Measurements from ENCODE around the gene DGCR2. TPM values are rescaled to one million over a fixed set of nuclear protein-coding genes. Genes with fewer than 3 reads are reported as not detected.
A peak's percentile ranks its signal among the peaks of the same experiment; 100 is the strongest.

DGCR2 gene
- total RNA-seq, 1 donor from 2014 or later, result 50.0 TPM

GRCh38 chr22:19150482-19151328, 28.5 kb upstream of the DGCR2 start:
- no peak overlapping the region for H3K4me3 ChIP-seq (ENCODE audit: low read depth, low read length)
- FAIRE-seq (no peak), DNase-seq (ENCODE audit: low read depth) (no peak)
- H3K36me3 ChIP-seq (ENCODE audit: control insufficient read depth, insufficient read depth, low read length), result no peaks in the 10 kb centered on the region
- TF ChIP-seq, protein P1, sequence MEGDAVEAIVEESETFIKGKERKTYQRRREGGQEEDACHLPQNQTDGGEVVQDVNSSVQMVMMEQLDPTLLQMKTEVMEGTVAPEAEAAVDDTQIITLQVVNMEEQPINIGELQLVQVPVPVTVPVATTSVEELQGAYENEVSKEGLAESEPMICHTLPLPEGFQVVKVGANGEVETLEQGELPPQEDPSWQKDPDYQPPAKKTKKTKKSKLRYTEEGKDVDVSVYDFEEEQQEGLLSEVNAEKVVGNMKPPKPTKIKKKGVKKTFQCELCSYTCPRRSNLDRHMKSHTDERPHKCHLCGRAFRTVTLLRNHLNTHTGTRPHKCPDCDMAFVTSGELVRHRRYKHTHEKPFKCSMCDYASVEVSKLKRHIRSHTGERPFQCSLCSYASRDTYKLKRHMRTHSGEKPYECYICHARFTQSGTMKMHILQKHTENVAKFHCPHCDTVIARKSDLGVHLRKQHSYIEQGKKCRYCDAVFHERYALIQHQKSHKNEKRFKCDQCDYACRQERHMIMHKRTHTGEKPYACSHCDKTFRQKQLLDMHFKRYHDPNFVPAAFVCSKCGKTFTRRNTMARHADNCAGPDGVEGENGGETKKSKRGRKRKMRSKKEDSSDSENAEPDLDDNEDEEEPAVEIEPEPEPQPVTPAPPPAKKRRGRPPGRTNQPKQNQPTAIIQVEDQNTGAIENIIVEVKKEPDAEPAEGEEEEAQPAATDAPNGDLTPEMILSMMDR (IDR thresholded peaks at IDR 0.05; ENCODE audit: insufficient read depth, low read length, severe bottlenecking), result no peak
- H3K27me3 ChIP-seq (ENCODE audit: control insufficient read depth, insufficient read depth, low read length), result peaks cover 48% of the 10 kb centered on the region

GRCh38 chr22:19149991-19150390, 27.8 kb upstream of the DGCR2 start, which contains the start of gene GSC2:
GSC2 (minus strand) TSS chr22:19150292; CDS start chr22:19150283, 9 bp downstream.
- Histone ChIP-seq H3K36me3 (ENCODE audit: control insufficient read depth, insufficient read depth, low read length) (no peaks in the 10 kb centered on the region), H3K27me3 (ENCODE audit: control insufficient read depth, insufficient read depth, low read length) (peaks cover 48% of the 10 kb centered on the region), H3K4me3 (ENCODE audit: low read depth, low read length) (peak within 1 kb of the TSS; percentile 14)
- TF ChIP-seq, protein P1 (IDR thresholded peaks at IDR 0.05; ENCODE audit: insufficient read depth, low read length, severe bottlenecking), result no peak
- no peak for DNase-seq (ENCODE audit: low read depth)
- no peak for FAIRE-seq

DNA sequence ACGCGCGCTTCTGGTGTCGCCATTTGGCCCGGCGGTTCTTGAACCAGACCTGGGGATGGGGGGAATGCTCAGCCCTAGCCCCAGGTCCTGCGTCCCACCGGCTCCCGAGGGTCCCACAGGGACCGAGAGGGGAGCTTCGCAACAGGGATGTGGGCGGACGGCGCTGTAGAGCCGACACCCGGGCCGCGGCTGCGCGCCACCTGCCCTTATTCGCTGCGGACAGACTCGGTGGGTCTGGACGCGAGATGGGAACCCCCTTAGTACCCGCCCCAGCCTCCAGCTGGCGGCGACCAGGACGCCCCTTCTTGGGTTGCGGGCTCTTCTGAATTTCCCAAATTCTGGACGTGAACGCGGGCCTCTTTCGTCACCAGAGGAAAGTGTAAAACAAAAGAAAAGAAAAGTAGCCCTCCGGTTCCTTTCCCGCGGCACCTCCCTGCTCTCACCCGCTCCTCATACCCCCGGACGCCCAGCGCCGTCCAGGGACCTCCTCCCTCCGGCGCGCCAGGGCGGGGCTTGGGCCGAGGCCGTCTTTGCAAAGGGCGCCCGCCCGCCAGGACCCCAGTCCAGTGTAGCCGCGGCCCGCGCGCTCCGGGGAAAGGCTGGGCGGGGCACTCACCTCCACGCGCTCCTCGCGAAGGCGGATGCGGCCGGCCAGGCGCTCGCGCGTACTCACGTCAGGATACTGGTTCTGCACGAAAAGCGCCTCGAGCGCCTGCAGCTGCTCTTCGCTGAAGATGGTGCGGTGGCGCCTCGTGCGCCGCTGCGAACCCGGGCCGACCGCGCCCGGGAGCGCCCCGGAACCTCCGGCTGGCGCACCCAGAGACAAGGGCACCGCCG, 27.1 kb upstream of the DGCR2 start:
- no peak for FAIRE-seq
- TF ChIP-seq, protein P1 (IDR thresholded peaks at IDR 0.05; ENCODE audit: insufficient read depth, low read length, severe bottlenecking), result no peak
- Histone ChIP-seq H3K36me3 (ENCODE audit: control insufficient read depth, insufficient read depth, low read length) (no peaks in the 10 kb centered on the region), H3K4me3 (ENCODE audit: low read depth, low read length) (peak overlapping the region; percentile 14), H3K27me3 (ENCODE audit: control insufficient read depth, insufficient read depth, low read length) (peaks cover 46% of the 10 kb centered on the region)
- no peak for DNase-seq (ENCODE audit: low read depth)

DNA sequence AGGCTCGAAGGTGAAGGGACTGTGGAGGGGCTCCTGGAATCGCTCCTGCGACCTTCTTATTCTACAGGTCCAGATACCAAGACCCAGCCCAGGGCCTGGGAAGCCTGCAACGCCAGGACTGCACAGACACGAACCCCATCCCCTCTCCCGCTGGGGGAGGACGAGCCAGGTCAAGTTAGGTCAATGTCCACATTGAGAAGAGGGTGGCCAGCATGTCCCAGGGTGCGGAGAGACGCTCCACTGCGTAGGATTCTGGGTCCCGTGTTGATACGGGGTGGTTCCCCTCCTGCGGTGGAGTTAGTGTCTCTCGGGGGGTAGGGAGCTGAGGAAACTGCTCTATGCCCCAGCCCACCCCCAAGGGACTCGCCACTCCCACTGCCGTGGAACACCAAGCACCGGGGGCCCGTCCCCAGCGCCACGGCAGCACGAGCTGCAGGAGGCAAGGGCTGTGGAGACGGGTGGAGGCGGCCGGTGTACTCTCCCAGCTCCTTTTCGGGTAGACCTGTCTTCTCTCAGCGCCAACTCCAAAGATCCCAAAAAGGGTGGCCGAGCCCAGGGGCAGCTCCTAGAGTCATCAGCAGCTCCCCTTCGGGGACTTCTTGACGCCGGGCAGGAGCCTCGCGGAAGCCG, 26.3 kb upstream of the DGCR2 start:
- H3K36me3 ChIP-seq (ENCODE audit: control insufficient read depth, insufficient read depth, low read length), result no peaks in the 10 kb centered on the region
- peaks cover 44% of the 10 kb centered on the region for H3K27me3 ChIP-seq (ENCODE audit: control insufficient read depth, insufficient read depth, low read length)

DNA sequence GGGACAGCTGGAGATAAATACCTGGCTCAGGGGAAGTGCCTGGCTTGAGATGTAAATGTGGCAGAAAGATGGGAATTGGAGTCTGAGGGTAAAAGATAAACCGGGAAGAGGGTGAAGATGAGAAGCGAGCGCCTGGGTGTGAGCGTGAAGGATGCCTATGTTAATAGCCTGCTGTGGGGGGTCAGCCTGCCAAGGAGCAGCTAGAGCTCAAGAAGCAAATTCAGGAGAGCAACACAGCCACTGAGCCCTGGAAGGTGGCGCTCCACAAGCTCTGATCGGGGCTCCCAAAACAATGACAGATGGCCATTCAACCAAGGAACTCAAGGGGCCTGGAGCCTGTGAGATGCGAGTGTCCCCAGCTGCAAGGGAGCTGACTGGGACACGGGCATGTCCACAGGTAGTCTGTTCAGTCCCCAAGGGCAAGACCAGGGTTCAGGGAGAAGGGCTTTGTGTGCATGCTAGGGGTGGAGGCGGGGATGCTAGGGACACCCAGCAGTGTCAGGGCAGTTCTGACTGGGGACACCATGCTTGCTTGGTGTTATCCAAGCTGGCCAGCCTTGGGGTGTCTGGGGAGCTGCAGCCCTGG, 25.1 kb upstream of the DGCR2 start:
- DNase-seq (ENCODE audit: low read depth) (no peak), FAIRE-seq (no peak)

More for the DNA sequence above, 26.3 kb upstream of the DGCR2 start:
- TF ChIP-seq, protein P1 (IDR thresholded peaks at IDR 0.05; ENCODE audit: insufficient read depth, low read length, severe bottlenecking), result no peak
- no peak overlapping the region for H3K4me3 ChIP-seq (ENCODE audit: low read depth, low read length)
- FAIRE-seq (no peak), DNase-seq (ENCODE audit: low read depth) (no peak)

More for the DNA sequence above, 25.1 kb upstream of the DGCR2 start:
- TF ChIP-seq, protein P1 (IDR thresholded peaks at IDR 0.05; ENCODE audit: insufficient read depth, low read length, severe bottlenecking), result no peak
- H3K4me3 ChIP-seq (ENCODE audit: low read depth, low read length), result no peak overlapping the region
- H3K27me3 ChIP-seq (ENCODE audit: control insufficient read depth, insufficient read depth, low read length), result peaks cover 41% of the 10 kb centered on the region
- peaks cover 4% of the 10 kb centered on the region for H3K36me3 ChIP-seq (ENCODE audit: control insufficient read depth, insufficient read depth, low read length)

Data from bronchial epithelial cell (primary cell).